Fibroblast of lung (primary cell): ENCODE results near the gene SLC17A9.

ENCODE experiments used
- CTCF ChIP-seq, 2 donors: IDR thresholded peaks in 1 of 2; conservative IDR thresholded peaks in 1 of 2; 1 replicate in 1 of 2; 2 replicates in 1 of 2; pipeline ENCODE4 v1.5.1; 2011 to 2012; ENCODE audit warnings: low read length in 2 of 2, control low read depth in 1 of 2, inconsistent platforms in 1 of 2, low read depth in 1 of 2, mild to moderate bottlenecking in 1 of 2
- EZH2 ChIP-seq: IDR thresholded peaks from 2 replicates; pipeline ENCODE4 v1.5.1; 2012; ENCODE audit warnings: low read length, control low read depth, mild to moderate bottlenecking; ENCODE audit errors: missing control alignments

GRCh38 chr20:62914436-62914835 lies 38.1 kb upstream of the SLC17A9 start:
- TF ChIP-seq CTCF (conservative IDR thresholded peaks at IDR 0.05 in 1 of 2, IDR thresholded peaks at IDR 0.05 in 1 of 2; ENCODE audit: low read depth in 1 of 2, low read length in 2 of 2) (no peak), EZH2 (no peak)
